OCI-LY3 (cell line): Measurements from ENCODE around the gene GTF3A.

ENCODE experiments used
- H2AFZ ChIP-seq: fragments of 200-600, 300-600 bp; shearing (Covaris generic); 2 replicates; pipeline ENCODE4 v1.6.0; 2014; ENCODE audit warnings: antibody characterized with exemption, low read depth, low read length
- H3K27ac ChIP-seq: fragments of 200-600, 300-600 bp; sonication (generic); 2 replicates; pipeline ENCODE4 v1.5.1; 2014; ENCODE audit warnings: mild to moderate bottlenecking, low read length, moderate library complexity, mixed read lengths
- H3K27me3 ChIP-seq: fragments of 200-600, 300-600 bp; sonication (generic); 2 replicates; pipeline ENCODE4 v1.6.1; 2014; ENCODE audit warnings: low read depth, low read length, mixed read lengths
- H3K36me3 ChIP-seq: fragments of 200-600, 300-600 bp; sonication (generic); replicated peaks from 2 replicates; pipeline ENCODE3; 2014; ENCODE audit warnings: low read depth, low read length, mixed read lengths
- H3K4me1 ChIP-seq: fragments of 300-600, 200-600 bp; sonication (generic); 2 replicates; pipeline ENCODE4 v1.6.1; 2014; ENCODE audit warnings: low read length, mixed read lengths
- H3K4me2 ChIP-seq: fragments of 200-600, 300-600 bp; sonication (generic); 2 replicates; pipeline ENCODE4 v1.6.1; 2014; ENCODE audit warnings: low read length, mixed read lengths
- H3K4me3 ChIP-seq: fragments of 300-600, 200-600 bp; sonication (generic); 2 replicates; pipeline ENCODE4 v1.5.1; 2014; ENCODE audit warnings: antibody characterized with exemption, mild to moderate bottlenecking, low read length, moderate library complexity
- H3K79me2 ChIP-seq: fragments of 300-600, 200-600 bp; shearing (Covaris generic); 2 replicates; pipeline ENCODE4 v1.6.1; 2014; ENCODE audit warnings: mild to moderate bottlenecking, low read length, mixed read lengths
- H3K9ac ChIP-seq: fragments of 300-600, 200-600 bp; shearing (Covaris generic); 2 replicates; pipeline ENCODE4 v1.6.0; 2014; ENCODE audit warnings: mild to moderate bottlenecking, low read length, moderate library complexity
- H3K9me3 ChIP-seq: fragments of 200-600, 300-600 bp; shearing (Covaris generic); 2 replicates; pipeline ENCODE4 v1.6.1; 2014; ENCODE audit warnings: low read length, mixed read lengths; ENCODE audit not compliant: insufficient read depth
- H4K20me1 ChIP-seq: fragments of 200-600, 300-600 bp; sonication (generic); 2 replicates; pipeline ENCODE4 v1.6.1; 2016; ENCODE audit warnings: low read length, mixed read lengths; ENCODE audit not compliant: insufficient read depth
- CTCF ChIP-seq: fragments of 200-600, 300-600 bp; sonication (generic); IDR thresholded peaks from 2 replicates; pipeline ENCODE4 v1.5.1; 2014; ENCODE audit warnings: antibody characterized with exemption, low read length, low read depth
- EZH2phosphoT487 ChIP-seq: fragments of 200-600 bp; shearing (Covaris generic); IDR thresholded peaks from 2 replicates; pipeline ENCODE4 v1.6.1; 2018; ENCODE audit warnings: antibody characterized with exemption, mixed run types, low read depth

The GTF3A gene

GRCh38 chr13:27483421-27483820, 59.0 kb downstream of the GTF3A start:
- H3K4me1 ChIP-seq, result peaks cover 60% of the 10 kb centered on the region
- H2AFZ ChIP-seq, result no peak overlapping the region; the same call in 1 of the 2 replicates
- H3K4me3 ChIP-seq, result peak overlapping the region; percentile 29
- H3K27ac ChIP-seq, result peak overlapping the region; percentile 95
- H3K27me3 ChIP-seq, result no peaks in the 10 kb centered on the region
- H3K9ac ChIP-seq, result peak overlapping the region; percentile 34; the same call in 1 of the 2 replicates
- no peak for TF ChIP-seq CTCF
- no peak for TF ChIP-seq EZH2phosphoT487
- H3K9me3 ChIP-seq, result peaks cover 18% of the 10 kb centered on the region
- H4K20me1 ChIP-seq, result no peaks in the 10 kb centered on the region
- peak overlapping the region; percentile 83 for H3K4me2 ChIP-seq
- H3K36me3 ChIP-seq, result peaks cover 21% of the 10 kb centered on the region
- no peaks in the 10 kb centered on the region for H3K79me2 ChIP-seq
